ENCODE measurements around the gene PLD4. TPM values are rescaled to one million over a fixed set of nuclear protein-coding genes. Genes with fewer than 3 reads are reported as not detected.
A peak's percentile ranks its signal among the peaks of the same experiment; 100 is the strongest.
"Not testable (repeated sequence)": the region's sequence is repeated elsewhere in the genome, so short reads cannot be mapped to it uniquely, and the experiment has no call there.

PLD4 gene
- total RNA-seq, 1 donor from 2014 or later: not detected

GRCh38 chr14:104895786-104896661 lies 28.7 kb upstream of the PLD4 start:
- intact Hi-C loops (cut with DNase I): loop anchor here (5.0 kb wide), 1 partner anchor 151 kb away; no protein-coding TSS in a partner anchor

DNA sequence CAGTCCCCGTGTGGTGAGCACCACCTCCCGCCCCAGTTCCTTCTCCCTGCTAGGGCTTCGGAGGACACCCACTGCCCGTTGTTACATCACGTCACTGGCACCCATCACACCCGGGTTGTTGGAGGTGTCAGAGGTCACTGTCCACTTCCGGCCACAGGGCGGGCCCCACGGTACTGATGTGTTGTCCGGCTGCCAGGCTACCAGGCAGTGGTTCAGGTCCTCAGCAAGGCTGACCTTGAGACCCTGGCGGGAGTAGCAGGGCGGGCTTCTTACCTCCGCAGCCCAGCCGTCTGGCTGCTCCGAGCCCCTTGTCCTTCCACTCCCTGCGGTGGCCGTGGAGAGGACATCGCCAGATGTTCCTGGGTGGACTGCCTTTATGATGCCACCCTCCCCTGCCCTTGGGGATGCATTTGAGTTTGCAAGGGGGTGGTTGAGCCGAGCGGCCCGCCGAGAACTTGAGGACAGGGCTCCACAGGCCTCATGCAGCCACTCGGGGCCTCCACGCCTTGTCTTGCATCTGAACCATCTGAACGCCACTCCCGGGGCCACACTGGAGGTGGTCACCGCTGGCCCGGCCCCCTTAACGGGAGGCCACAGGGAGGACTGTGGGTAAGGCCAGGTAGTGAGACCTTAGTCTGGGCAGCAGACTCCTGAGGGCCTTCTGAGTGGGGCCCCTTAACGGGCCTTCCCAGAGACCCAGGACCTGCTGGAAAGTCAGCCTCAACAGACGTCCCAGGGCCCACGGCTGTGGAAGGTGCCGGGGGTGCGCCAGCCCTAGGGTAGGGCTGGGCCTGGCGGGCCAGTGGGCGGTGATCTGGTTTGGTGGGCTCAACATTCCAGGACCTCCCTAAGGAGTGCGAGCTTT lies 27.1 kb upstream of the PLD4 start:
- DNase-seq (ENCODE audit: missing footprints) (no peak), ATAC-seq (no peak)
- intact Hi-C loops (cut with DNase I): loop anchor here (5.0 kb wide), 1 partner anchor 150 kb away; no protein-coding TSS in a partner anchor

More at GRCh38 chr14:104895786-104896661, 28.7 kb upstream of the PLD4 start:
- ATAC-seq (no peak), DNase-seq (ENCODE audit: missing footprints) (peak; percentile 62)

DNA sequence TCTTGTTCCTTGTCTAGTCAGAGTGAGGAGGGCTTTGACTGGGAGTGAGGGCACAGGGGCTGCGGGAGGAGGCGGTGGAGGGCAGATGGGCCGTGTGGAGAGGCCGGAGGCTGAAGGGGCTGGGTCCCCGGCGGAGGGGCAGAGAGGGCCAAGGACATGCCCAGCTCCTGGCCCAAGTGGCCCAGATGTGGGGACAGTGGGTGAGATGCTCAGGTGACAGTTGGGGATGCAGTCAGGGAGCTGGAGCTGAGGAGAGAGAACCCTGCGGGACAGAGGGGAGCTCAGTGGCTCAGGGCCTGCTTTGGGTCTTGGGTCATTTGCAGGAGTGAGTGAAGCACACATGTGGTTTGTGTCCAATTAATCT lies 26.5 kb upstream of the PLD4 start:
- intact Hi-C loops (cut with DNase I): loop anchor here (5.0 kb wide), 1 partner anchor 149 kb away; no protein-coding TSS in a partner anchor
- no peak for ATAC-seq

GRCh38 chr14:104898870-104899510 lies 25.7 kb upstream of the PLD4 start:
- intact Hi-C loops (cut with DNase I): loop anchor here (5.0 kb wide), 1 partner anchor 148 kb away; no protein-coding TSS in a partner anchor
- ATAC-seq (no peak), DNase-seq (ENCODE audit: missing footprints) (no peak)

More for the DNA sequence above, 26.5 kb upstream of the PLD4 start:
- no peak for DNase-seq (ENCODE audit: missing footprints)

DNA sequence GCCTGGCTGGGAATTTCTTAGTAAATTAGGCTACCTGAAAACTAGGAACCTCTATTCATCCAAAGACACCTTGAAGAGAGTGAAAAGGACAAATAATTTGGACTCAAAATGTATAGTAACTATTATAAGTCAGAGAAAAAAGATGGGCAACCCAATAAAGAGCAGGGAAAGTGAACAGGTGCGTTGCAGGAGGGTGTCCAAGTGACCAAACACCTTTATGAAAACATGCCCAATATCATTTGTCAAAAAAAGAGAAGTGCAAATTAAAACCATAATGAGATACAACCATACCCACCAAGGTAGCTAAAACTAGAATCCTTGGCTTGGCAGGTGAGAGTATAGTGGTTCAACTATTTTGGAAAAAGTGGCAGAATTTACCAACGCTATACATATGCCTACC lies 24.9 kb upstream of the PLD4 start:
- no peak for DNase-seq (ENCODE audit: missing footprints)
- no peak for ATAC-seq
- intact Hi-C loops (cut with DNase I): loop anchor here (5.0 kb wide), 1 partner anchor 148 kb away; no protein-coding TSS in a partner anchor

DNA sequence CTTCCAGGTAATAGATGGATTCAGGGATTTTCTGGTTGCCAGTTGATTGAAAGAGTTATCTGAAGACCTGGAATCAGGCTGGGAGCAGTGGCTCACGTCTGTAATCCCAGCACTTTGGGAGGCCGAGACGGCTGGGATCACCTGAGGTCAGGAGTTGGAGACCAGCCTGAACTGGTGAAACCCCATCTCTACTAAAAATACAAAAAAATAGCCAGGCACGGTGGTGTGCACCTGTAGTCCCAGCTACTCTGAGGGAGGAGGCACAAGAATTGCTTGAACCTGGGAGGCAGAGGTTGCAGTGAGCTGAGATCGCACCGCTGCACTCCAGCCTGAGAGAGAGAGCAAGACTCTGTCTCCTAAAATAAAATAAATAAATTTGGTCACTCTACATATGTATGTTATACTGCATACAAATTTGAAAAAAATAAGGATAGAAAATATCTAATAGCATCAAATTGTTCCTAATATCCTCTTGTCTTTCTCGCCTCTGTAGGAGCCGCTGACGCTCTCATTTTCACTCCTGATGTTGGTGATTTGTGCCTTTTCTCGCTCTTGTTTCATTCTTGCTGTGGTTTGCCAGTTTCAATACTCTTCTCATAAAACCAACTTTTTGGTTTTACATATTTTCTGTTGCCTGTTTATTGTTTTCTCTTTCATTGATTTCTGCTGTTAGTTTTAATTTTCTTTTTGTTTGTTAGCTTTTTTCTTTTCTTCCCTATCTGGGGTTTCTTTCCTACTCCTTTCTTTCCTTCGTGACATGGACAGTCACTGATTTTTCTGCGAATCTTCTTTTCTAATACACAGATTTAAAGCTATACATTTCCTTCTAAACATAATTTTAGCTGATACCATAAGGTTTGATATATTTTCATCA lies 23.8 kb upstream of the PLD4 start:
- ATAC-seq: no peak
- intact Hi-C loops (cut with DNase I): no loop called here
- DNase-seq (ENCODE audit: missing footprints): no peak

GRCh38 chr14:104903990-104904389 lies 20.7 kb upstream of the PLD4 start:
- intact Hi-C loops (cut with DNase I): no loop called here
- no peak for ATAC-seq
- DNase-seq (ENCODE audit: missing footprints): no peak

DNA sequence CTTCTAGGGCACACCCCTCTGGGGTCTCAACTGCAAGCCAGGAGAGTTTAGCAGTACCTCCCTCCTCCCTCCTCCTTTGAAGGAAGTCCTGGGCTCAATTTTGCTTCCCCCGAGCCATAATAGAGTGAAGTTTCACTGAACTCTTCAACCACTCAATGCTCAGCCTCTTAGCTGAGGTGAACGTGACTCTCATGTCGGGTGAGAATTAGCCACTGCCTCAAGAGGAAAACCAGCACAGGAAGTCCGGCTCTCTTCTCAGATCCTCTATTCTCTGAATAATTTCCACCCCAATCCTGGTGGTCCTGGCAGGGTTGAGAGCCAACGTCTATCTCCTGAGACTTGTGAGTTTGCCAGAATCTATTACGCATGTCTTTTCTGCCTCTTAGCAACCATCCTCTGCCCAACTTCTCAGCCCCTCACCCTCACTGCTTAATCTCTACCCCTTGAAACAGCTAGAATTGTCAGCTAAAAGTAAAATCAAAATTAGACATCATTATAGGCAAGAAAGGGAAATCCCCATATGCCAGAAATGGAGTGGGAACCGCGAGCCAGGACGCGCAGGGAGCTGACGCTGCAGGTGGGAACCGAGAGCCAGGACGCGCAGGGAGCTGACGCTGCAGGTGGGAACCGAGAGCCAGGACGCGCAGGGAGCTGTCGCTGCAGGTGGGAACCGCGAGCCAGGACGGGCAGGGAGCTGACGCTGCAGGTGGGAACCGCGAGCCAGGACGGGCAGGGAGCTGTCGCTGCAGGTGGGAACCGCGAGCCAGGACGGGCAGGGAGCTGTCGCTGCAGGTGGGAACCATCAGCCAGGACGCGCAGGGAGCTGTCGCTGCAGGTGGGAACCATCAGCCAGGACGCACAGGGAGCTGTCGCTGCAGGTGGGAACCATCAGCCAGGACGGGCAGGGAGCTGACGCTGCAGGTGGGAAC lies 19.8 kb upstream of the PLD4 start:
- ATAC-seq; DNase-seq (ENCODE audit: missing footprints); intact Hi-C loops (cut with DNase I): not testable (repeated sequence)

GRCh38 chr14:104905579-104905933 lies 19.1 kb upstream of the PLD4 start:
- intact Hi-C loops (cut with DNase I); DNase-seq (ENCODE audit: missing footprints); ATAC-seq: not testable (repeated sequence)

DNA sequence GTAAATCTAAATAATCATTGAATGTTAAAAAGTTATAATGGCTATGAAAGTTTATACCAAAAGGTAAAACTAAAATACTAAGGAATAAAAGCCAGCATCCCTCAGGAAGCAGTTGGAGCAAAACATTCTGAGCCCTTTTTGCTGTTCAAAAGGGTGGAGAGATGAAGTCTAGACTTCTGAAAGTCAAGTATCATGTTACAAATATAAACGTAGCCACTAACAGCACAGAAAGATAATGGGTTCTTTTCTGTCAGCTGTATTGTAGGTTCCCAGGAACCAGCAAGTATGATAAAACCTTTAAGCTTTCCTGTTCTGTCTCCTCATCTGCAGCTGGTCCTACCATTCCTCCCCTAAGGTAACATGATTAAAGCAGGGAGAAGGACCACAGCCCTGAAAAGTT lies 16.4 kb upstream of the PLD4 start:
- DNase-seq (ENCODE audit: missing footprints): no peak

DNA sequence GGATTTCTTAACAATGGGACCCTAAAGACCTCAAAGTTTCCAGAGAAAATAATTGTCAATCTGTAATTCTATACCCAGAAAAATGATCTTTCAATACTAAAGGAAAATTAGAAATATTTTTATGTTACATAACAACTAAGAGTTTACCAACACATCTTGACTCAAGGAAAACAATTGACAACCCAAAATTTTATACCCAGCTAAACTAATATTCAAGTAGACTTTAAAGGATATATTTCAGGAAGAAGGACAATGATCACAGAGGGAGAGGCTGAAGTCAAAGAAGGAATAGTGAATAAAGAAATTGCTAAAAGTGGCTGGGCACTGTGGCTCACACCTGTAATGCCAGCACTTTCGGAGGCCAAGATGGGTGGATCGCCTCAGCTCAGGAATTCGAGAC lies 12.6 kb upstream of the PLD4 start:
- ATAC-seq: no peak

More for the DNA sequence above, 16.4 kb upstream of the PLD4 start:
- intact Hi-C loops (cut with DNase I): no loop called here
- no peak for ATAC-seq

DNA sequence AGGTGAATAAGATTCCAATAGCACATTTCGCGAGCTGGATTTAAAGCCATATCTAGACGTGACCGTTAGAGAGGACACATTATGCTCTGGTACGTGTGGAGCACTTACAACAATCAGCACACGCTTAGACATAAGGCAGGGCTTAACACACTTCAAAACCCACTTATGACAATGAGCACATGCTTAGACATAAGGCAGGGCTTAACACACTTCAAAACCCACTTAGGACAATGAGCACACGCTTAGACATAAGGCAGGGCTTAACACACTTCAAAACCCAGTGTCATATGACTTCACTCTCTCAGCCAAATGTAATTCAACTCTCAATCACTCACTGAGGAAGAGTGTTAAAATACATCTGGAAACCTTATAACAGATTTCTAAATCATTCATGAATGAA lies 11.2 kb upstream of the PLD4 start:
- DNase-seq (ENCODE audit: missing footprints) (no peak), ATAC-seq (peak; percentile 60)
- intact Hi-C loops (cut with DNase I): no loop called here

More for the DNA sequence above, 12.6 kb upstream of the PLD4 start:
- no peak for DNase-seq (ENCODE audit: missing footprints)
- intact Hi-C loops (cut with DNase I): no loop called here

DNA sequence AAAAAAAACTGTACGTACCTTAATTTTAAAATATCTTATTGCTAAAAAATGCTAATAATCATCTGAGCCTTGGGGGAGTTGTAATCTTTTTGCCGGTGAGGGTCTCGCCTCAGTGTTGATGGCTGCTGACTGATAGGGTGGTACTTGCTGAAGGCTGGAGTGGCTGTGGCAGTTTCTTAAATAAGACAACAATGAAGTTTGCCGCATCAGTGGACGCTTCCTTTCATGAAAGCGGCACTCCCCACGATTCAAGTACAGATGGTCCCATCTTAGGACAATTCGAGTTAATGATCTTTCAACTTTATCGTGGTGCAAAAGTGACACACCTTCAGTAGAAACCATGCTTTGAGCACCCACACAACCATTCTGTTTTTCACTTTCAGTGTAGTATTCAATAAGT lies 7.6 kb upstream of the PLD4 start:
- intact Hi-C loops (cut with DNase I): no loop called here
- no peak for DNase-seq (ENCODE audit: missing footprints)
- no peak for ATAC-seq

- ATAC-seq (no peak), DNase-seq (ENCODE audit: missing footprints) (no peak)
- intact Hi-C loops (cut with DNase I): no loop called here
Observed at GRCh38 chr14:104917993-104918392, 6.7 kb upstream of the PLD4 start.

DNA sequence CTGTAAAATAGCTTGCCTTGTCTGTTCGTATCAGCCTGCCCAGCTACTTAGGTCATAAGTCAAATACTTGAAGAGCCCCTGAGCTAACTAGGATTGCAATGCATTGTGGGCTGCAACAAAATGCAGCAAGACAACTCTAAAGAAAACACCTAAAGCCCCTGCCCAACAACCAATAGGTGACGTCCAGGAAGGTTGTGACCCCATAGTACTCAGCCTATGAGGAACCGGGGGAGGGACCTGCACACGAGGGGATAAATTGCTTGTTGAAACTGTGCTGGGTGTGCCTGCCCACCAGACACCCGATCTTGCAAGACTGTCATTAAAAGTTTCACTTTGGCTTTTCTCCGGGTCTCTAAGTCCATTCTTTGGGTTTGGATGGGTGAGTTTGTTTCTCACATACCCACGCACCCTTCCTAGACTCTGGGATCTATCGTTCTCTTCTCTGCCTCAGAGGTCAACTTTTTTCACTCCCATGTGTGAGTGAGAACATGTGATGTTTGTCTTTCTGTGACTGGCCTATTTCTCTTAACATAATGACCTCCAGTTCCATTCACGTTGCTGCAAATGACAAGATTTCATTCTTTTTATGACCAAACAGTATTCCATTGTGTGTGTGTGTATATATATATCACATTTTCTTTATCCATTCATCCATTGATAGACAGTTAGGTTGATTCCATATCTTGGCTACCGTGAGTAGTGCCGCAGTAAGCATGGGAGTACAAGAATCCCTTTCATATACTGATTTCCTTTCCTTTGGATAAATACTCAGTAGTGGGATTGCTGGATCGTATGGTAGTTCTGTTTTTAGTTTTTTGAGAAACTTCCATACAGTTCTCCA lies 5.3 kb upstream of the PLD4 start:
- DNase-seq (ENCODE audit: missing footprints); ATAC-seq; intact Hi-C loops (cut with DNase I): not testable (repeated sequence)

DNA sequence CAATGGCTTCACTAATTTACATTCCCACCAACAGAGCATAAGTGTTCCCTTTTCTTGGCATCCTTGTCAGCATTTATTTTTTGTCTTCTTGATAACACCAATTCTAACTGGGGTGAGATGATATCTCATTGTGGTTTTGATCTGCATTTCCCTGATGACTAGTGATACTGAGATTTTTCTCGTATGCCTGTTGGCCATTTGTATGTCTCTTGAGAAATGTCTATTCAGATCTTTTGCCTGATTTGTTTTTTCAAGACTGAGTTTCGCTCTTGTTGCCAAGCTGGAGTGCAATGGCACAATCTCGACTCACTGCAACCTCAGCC lies 4.7 kb upstream of the PLD4 start:
- intact Hi-C loops (cut with DNase I): no loop called here
- no peak for ATAC-seq
- DNase-seq (ENCODE audit: missing footprints): no peak

All from Right ventricle myocardium inferior (tissue), 1 donor.